GM10266 (cell line): ENCODE results near the gene TGM3.

Experiments
- DNase-seq: peaks from one replicate; pipeline ENCODE4 v3.0.0; 2012; ENCODE audit errors: extremely low spot score
- TF ChIP-seq, protein P1 (sequence below): IDR thresholded peaks from 2 replicates; pipeline ENCODE4 v1.5.1; 2012; ENCODE audit warnings: mild to moderate bottlenecking, low read depth; ENCODE audit not compliant: control insufficient read depth, insufficient read depth; ENCODE audit errors: missing control alignments

TGM3 gene

DNA sequence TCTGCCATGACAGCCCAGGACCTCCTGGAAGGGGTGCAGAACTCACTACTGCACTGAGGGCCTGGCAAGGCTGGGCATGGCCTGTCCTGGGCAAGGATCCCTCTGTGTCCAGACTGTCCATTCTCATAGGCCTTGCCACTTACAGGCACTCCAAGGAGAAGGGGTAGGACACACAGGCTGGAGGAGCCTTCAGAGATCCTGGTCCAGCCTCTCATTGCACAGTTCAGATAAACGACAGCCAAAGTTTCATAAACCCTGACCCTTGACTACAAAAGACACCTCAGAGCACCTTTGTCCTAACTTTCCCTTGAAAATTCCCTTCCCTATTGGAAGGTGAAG is 19.6 kb downstream of the TGM3 start:
- no peak for DNase-seq
- TF ChIP-seq, protein P1, sequence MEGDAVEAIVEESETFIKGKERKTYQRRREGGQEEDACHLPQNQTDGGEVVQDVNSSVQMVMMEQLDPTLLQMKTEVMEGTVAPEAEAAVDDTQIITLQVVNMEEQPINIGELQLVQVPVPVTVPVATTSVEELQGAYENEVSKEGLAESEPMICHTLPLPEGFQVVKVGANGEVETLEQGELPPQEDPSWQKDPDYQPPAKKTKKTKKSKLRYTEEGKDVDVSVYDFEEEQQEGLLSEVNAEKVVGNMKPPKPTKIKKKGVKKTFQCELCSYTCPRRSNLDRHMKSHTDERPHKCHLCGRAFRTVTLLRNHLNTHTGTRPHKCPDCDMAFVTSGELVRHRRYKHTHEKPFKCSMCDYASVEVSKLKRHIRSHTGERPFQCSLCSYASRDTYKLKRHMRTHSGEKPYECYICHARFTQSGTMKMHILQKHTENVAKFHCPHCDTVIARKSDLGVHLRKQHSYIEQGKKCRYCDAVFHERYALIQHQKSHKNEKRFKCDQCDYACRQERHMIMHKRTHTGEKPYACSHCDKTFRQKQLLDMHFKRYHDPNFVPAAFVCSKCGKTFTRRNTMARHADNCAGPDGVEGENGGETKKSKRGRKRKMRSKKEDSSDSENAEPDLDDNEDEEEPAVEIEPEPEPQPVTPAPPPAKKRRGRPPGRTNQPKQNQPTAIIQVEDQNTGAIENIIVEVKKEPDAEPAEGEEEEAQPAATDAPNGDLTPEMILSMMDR = no peak

DNA sequence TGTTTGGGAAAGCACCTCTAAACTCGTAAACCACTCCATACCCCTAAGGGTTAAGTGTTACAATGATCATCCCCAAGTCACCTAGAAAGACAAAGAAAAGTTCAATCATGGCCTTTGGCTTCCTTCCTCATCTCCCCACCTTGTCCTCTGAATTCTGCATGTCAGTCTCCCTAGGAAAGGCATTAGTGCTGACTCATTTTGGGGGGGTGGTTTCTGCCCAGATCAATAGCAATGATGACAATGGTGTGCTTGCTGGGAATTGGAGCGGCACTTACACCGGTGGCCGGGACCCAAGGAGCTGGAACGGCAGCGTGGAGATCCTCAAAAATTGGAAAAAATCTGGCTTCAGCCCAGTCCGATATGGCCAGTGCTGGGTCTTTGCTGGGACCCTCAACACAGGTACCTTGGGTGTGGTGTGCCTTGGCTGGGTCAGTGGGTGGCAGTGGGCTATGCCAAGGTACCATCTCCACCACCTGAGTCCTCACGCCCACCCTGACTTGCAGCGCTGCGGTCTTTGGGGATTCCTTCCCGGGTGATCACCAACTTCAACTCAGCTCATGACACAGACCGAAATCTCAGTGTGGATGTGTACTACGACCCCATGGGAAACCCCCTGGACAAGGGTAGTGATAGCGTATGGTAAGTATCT is 21.2 kb downstream of the TGM3 start:
- TF ChIP-seq, protein P1 = no peak
- no peak for DNase-seq

DNA sequence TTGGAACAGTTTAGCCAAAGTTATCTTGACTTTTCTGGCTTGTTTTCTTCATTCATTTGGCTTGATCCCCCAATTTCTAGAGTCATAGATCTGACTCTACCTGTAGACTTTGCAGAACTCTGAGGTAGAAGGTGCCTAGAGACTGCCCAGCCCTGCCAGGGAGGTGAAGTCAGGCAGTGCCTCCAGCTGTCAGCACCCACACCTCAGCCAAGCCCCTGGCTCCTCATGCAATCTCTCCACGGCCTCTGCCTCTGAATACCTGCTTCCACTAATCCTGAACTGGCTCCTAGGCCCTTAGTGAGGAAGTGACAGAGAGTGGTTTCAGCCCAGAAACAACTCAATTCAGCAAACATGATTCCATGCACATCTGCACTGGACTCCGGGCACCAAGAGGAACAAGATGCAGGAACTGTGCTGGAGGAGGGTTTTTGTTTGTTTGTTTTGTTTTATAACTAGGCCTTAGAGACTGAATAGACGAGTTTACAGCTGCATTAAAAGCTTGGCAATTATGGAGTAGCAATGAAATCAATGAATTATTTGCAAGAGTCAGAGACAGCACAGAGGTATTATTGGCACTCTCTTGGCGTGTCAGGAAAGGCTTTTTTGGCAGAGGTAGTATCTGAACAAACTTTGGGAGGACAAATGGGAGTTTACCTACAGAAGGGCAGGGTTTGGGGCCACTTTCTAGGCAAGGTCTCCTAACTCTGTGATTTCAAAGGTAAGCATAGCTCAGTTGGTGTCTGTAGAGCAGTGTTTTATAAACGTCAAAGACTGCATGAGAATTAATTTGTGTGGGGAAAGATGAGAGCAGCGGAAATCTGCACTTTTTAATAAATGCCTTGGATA is 25.2 kb downstream of the TGM3 start:
- no peak for DNase-seq
- TF ChIP-seq, protein P1 = no peak

DNA sequence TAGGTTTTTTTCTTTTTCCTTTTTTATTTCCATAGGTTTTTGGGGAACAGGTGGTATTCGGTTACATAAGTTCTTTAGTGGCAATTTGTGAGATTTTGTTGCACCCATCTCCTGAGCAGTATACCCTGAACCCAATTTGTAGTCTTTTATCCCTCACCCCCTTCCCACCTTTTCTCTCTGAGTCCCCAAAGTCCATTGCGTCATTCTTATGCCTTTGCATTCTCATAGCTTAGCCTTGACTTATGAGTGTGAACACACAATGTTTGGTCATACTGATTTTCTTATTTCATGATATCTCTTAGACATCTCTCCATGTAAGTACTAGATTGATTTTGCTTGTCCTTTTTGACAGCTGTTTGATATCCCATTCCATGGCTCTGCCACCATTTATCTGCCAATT is 27.2 kb downstream of the TGM3 start:
- no peak for DNase-seq
- TF ChIP-seq, protein P1 = no peak

DNA sequence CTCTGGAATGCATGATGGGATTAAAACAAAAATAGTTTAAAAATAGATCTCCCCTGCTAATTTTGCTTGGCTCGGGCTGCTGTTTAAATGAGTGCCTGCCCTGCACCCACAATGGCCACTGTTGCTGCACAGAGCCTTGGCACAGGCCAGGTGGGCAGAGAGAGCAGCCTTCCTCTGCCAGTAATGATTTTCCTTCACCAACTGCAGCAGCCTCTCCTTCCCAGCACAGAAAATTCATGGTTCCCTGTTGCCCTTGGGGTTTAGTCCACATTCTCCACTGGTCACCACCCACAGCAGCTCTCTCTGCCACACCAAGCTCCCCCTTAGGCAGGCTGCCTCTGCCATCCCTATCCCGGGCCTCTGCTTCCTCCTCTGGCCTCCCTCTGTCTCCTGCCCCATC is 30.2 kb downstream of the TGM3 start:
- TF ChIP-seq, protein P1 = no peak

DNA sequence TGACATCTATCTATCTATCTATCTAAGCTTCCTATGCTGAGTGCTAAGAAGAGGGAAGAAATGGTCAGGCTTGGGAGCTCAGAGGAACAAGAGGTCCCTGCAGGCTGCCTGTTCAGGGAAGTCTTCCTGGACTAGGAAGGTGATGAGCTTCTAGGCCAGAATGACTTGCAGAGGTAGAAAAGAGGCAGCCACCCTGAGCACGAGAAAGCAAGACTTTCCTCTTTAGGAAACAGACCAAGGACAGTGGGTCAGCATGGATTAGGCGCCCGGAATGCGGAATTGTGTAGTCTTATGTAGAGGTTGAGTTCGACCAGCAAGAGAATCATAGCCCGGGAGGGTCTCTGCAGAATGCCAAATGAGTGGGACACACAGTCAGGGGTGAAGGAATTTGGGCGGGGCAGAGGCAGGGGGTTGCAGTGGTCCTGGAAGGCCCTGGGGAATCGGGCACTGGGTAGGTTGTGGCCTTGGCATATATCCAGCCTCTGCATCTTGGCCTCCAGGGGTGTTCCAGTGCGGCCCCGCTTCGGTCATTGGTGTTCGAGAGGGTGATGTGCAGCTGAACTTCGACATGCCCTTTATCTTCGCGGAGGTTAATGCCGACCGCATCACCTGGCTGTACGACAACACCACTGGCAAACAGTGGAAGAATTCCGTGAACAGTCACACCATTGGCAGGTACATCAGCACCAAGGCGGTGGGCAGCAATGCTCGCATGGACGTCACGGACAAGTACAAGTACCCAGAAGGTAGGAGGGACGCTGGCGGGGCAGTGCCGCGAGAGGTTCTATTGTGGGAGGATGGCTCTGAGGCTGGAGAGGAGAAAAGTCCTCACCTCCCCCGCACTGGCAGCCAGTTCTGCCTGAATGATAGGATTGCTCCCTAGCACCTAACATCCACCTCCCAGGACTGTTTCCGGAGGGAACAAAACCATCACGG is 32.1 kb downstream of the TGM3 start:
- DNase-seq = no peak
- TF ChIP-seq, protein P1 = no peak

More for the DNA sequence above, 30.2 kb downstream of the TGM3 start:
- DNase-seq = no peak
